ENCODE measurements around the gene HEPACAM2. TPM values are rescaled to one million over a fixed set of nuclear protein-coding genes. Genes with fewer than 3 reads are reported as not detected.
A peak's percentile ranks its signal among the peaks of the same experiment; 100 is the strongest.

Gene HEPACAM2
- total RNA-seq, 4 donors from 2014 or later: not detected

GRCh38 chr7:93238748-93239147 is 12.5 kb upstream of the HEPACAM2 start:
- intact Hi-C loops (cut with DNase I; ENCODE audit: low total_unique reads) (no loop called here), in situ Hi-C loops (cut with MboI; ENCODE audit: low sequenced_read_pairs in 4 of 4) (loop anchor here in 1 of 4 donors (25.0 kb wide), 1 partner anchor 774 kb away; the partner anchor contains the start of gene BET1)
- TF ChIP-seq POLR2A (IDR thresholded peaks at IDR 0.05) (no peak), CTCF (IDR thresholded peaks at IDR 0.05 in 4 of 5, conservative IDR thresholded peaks at IDR 0.05 in 1 of 5) (no peak)

GRCh38 chr7:93238131-93238530 is 11.9 kb upstream of the HEPACAM2 start:
- peaks cover 7 to 11% of the 10 kb centered on the region in 2 donors for H3K4me1 ChIP-seq
- no peak overlapping the region for H3K27ac ChIP-seq
- TF ChIP-seq CTCF (IDR thresholded peaks at IDR 0.05 in 4 of 5, conservative IDR thresholded peaks at IDR 0.05 in 1 of 5) (no peak), POLR2A (IDR thresholded peaks at IDR 0.05) (no peak)
- H3K27me3 ChIP-seq: no peaks in the 10 kb centered on the region
- H3K36me3 ChIP-seq: no peaks in the 10 kb centered on the region
- DNase-seq (no peak), ATAC-seq (no peak)
- intact Hi-C loops (cut with DNase I; ENCODE audit: low total_unique reads) (no loop called here), in situ Hi-C loops (cut with MboI; ENCODE audit: low sequenced_read_pairs in 4 of 4) (loop anchor here in 1 of 4 donors (25.0 kb wide), 1 partner anchor 774 kb away; the partner anchor contains the start of gene BET1)
- no peak overlapping the region for H3K4me3 ChIP-seq
- no peaks in the 10 kb centered on the region for H3K9me3 ChIP-seq

More at GRCh38 chr7:93238748-93239147, 12.5 kb upstream of the HEPACAM2 start:
- H3K4me3 ChIP-seq: no peak overlapping the region
- no peaks in the 10 kb centered on the region for H3K36me3 ChIP-seq
- no peaks in the 10 kb centered on the region for H3K9me3 ChIP-seq
- no peak overlapping the region for H3K27ac ChIP-seq
- ATAC-seq (no peak), DNase-seq (no peak)
- H3K27me3 ChIP-seq: no peaks in the 10 kb centered on the region
- peaks cover under 1 to 5% of the 10 kb centered on the region in 2 donors for H3K4me1 ChIP-seq

GRCh38 chr7:93235541-93235940 is 9.3 kb upstream of the HEPACAM2 start:
- TF ChIP-seq CTCF (IDR thresholded peaks at IDR 0.05 in 4 of 5, conservative IDR thresholded peaks at IDR 0.05 in 1 of 5) (no peak), POLR2A (IDR thresholded peaks at IDR 0.05) (no peak)
- ATAC-seq (no peak), DNase-seq (no peak)
- no peaks in the 10 kb centered on the region for H3K36me3 ChIP-seq
- in situ Hi-C loops (cut with MboI; ENCODE audit: low sequenced_read_pairs in 4 of 4) (loop anchor here in 1 of 4 donors (25.0 kb wide), 1 partner anchor 777 kb away; the partner anchor contains the start of gene BET1), intact Hi-C loops (cut with DNase I; ENCODE audit: low total_unique reads) (no loop called here)
- no peak overlapping the region for H3K27ac ChIP-seq
- H3K27me3 ChIP-seq: no peaks in the 10 kb centered on the region
- no peak overlapping the region for H3K4me3 ChIP-seq
- H3K4me1 ChIP-seq: peaks cover 19 to 25% of the 10 kb centered on the region in 2 donors
- no peaks in the 10 kb centered on the region for H3K9me3 ChIP-seq

- peak overlapping the region; percentile 79 to 86 (median 85) for H3K27ac ChIP-seq
- intact Hi-C loops (cut with DNase I; ENCODE audit: low total_unique reads): no loop called here
- ATAC-seq (no peak), DNase-seq (no peak)
- H3K4me3 ChIP-seq: peak overlapping the region; percentile 76 to 92 (median 80)
- in situ Hi-C loops (cut with MboI; ENCODE audit: low sequenced_read_pairs in 4 of 4): loop anchor here in 1 of 4 donors (25.0 kb wide), 1 partner anchor 780 kb away; the partner anchor contains the start of gene BET1
- H3K4me1 ChIP-seq: peaks cover 19 to 25% of the 10 kb centered on the region in 2 donors
- H3K9me3 ChIP-seq: no peaks in the 10 kb centered on the region
- no peak for TF ChIP-seq POLR2A (IDR thresholded peaks at IDR 0.05)
- TF ChIP-seq CTCF (IDR thresholded peaks at IDR 0.05 in 4 of 5, conservative IDR thresholded peaks at IDR 0.05 in 1 of 5): no peak
- H3K27me3 ChIP-seq: no peaks in the 10 kb centered on the region
- H3K36me3 ChIP-seq: no peaks in the 10 kb centered on the region
These were observed 6.4 kb upstream of the HEPACAM2 start for GRCh38 chr7:93232673-93233018.

All from gastrocnemius medialis (tissue), 4 donors.